PC-9 (cell line): ENCODE data around the gene HBS1L. TPM values are rescaled to one million over a fixed set of nuclear protein-coding genes. Genes with fewer than 3 reads are reported as not detected.

Experiments
- BruUV-seq: library from RNA; stranded (reverse); fragments of 400-500 nt; replicated peaks from 2 replicates; lab custom pipeline; 2021; lab: Mats Ljungman, UMichigan
- CTCF ChIA-PET: fragments of 300-600 bp; sonication (Branson Sonifier 250); formaldehyde crosslinking; loops from one replicate; lab custom pipeline; 2022; ENCODE audit warnings: antibody characterized with exemption; lab: Charles Lee
- POLR2A ChIA-PET: fragments of 300-600 bp; sonication (Branson Sonifier 250); formaldehyde crosslinking; loops from one replicate; lab custom pipeline; 2022; ENCODE audit warnings: antibody characterized with exemption; ENCODE audit not compliant: unreplicated experiment; lab: Charles Lee
- DNase-seq, 2 experiments: peaks; one replicate each; pipeline versions ENCODE4 v3.0.0 to v3.0.0-alpha.2; 2015 to 2022; ENCODE audit warnings: mixed read lengths in 1 of 2
- H2AFZ ChIP-seq: fragments of 200-600 bp; sonication (generic); 2 replicates; pipeline ENCODE4 v1.8.1; 2017; ENCODE audit warnings: antibody characterized with exemption
- H3F3A ChIP-seq: fragments of 200-600 bp; sonication (generic); 2 replicates; pipeline ENCODE4 v1.8.1; 2017; ENCODE audit warnings: antibody characterized with exemption, mild to moderate bottlenecking, low read depth; ENCODE audit not compliant: insufficient read depth
- H3K27ac ChIP-seq: fragments of 200-600 bp; sonication (generic); 2 replicates; pipeline ENCODE4 v1.6.1; 2016; ENCODE audit warnings: mixed run types
- H3K27me3 ChIP-seq: fragments of 200-600 bp; sonication (generic); 2 replicates; pipeline ENCODE4 v1.6.1; 2016; ENCODE audit warnings: low read depth, mixed run types; ENCODE audit not compliant: insufficient read depth
- H3K36me3 ChIP-seq: fragments of 200-600 bp; sonication (generic); 2 replicates; pipeline ENCODE4 v1.6.1; 2016; ENCODE audit warnings: low read depth, mixed run types
- H3K4me1 ChIP-seq: fragments of 200-600 bp; sonication (generic); replicated peaks from 2 replicates; pipeline ENCODE4 v1.6.1; 2016; ENCODE audit warnings: mixed run types; ENCODE audit not compliant: insufficient read depth
- H3K4me2 ChIP-seq: fragments of 200-600 bp; sonication (generic); 2 replicates; pipeline ENCODE4 v1.6.1; 2017; ENCODE audit warnings: mixed run types
- H3K4me3 ChIP-seq: fragments of 200-600 bp; sonication (generic); 2 replicates; pipeline ENCODE4 v1.6.1; 2016; ENCODE audit warnings: mixed run types
- H3K79me2 ChIP-seq: fragments of 200-600 bp; sonication (generic); 2 replicates; pipeline ENCODE4 v1.6.1; 2017; ENCODE audit warnings: low read depth, mixed run types
- H3K9me2 ChIP-seq: fragments of 200-600 bp; sonication (generic); 2 replicates; pipeline ENCODE4 v1.8.1; 2017; ENCODE audit warnings: mild to moderate bottlenecking; ENCODE audit not compliant: insufficient read depth
- H3K9me3 ChIP-seq: fragments of 200-600 bp; sonication (generic); 2 replicates; pipeline ENCODE4 v1.8.1; 2016; ENCODE audit warnings: low read depth; ENCODE audit not compliant: insufficient read depth
- H4K20me1 ChIP-seq: fragments of 200-600 bp; sonication (generic); 2 replicates; pipeline ENCODE4 v1.8.1; 2017; ENCODE audit not compliant: insufficient read depth
- EZH2 ChIP-seq: fragments of 200-600 bp; sonication (generic); IDR thresholded peaks from 2 replicates; pipeline ENCODE4 v1.8.0; 2017; ENCODE audit warnings: antibody characterized with exemption, low read depth
- intact Hi-C: fragments of 100-400 bp; cut with micrococcal nuclease; formaldehyde crosslinking; loops from one replicate; pipeline ENCODE4 v1.10.0; 2022; ENCODE audit not compliant: unreplicated experiment
- total RNA-seq: library from RNA; stranded (reverse); gene quantifications from 2 replicates; pipeline ENCODE4 v1.2.3, GENCODE V29; 2021
- TF ChIP-seq, protein P1 (sequence below): fragments of 200-600 bp; sonication (generic); conservative IDR thresholded peaks from 2 replicates; pipeline ENCODE4 v1.6.1; 2017; ENCODE audit warnings: mixed run types, antibody characterized with exemption, mild to moderate bottlenecking, moderate library complexity

HBS1L gene
- total RNA-seq, 1 experiment from 2014 or later, result 84.4 TPM

DNA sequence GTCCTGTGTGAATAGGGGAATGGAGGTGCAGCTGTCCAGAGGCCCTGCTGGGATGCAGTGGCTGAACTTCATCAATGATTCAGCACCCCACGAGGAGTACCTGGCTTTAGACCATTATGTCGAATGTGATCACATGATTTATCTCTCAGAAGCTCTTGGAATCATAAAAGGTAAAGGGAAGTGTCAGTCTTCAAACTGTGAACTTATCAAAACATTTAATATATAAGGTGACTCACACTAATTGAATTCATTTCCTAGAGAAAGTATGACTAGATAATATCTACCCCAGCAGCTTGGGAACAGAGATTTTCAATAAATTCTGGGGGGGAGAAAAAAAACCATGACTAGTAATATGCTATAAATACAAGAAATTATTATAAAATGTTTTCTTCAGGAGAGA, 134.2 kb downstream of the HBS1L start:
- Histone ChIP-seq H3K4me2 (no peak overlapping the region), H3K36me3 (no peaks in the 10 kb centered on the region), H3K4me1 (0 out of 2 replicates have a peak, but pooled peaks cover 5% of the 10 kb centered on the region), H3K27me3 (no peaks in the 10 kb centered on the region), H3F3A (no peaks in the 10 kb centered on the region), H3K27ac (no peak overlapping the region), H3K9me3 (no peaks in the 10 kb centered on the region), H3K9me2 (no peaks in the 10 kb centered on the region), H4K20me1 (no peaks in the 10 kb centered on the region), H3K4me3 (no peak overlapping the region), H3K79me2 (no peaks in the 10 kb centered on the region), H2AFZ (no peak overlapping the region)
- ChIA-PET POLR2A (no interaction called here), CTCF (no interaction called here)
- TF ChIP-seq, protein P1, sequence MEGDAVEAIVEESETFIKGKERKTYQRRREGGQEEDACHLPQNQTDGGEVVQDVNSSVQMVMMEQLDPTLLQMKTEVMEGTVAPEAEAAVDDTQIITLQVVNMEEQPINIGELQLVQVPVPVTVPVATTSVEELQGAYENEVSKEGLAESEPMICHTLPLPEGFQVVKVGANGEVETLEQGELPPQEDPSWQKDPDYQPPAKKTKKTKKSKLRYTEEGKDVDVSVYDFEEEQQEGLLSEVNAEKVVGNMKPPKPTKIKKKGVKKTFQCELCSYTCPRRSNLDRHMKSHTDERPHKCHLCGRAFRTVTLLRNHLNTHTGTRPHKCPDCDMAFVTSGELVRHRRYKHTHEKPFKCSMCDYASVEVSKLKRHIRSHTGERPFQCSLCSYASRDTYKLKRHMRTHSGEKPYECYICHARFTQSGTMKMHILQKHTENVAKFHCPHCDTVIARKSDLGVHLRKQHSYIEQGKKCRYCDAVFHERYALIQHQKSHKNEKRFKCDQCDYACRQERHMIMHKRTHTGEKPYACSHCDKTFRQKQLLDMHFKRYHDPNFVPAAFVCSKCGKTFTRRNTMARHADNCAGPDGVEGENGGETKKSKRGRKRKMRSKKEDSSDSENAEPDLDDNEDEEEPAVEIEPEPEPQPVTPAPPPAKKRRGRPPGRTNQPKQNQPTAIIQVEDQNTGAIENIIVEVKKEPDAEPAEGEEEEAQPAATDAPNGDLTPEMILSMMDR, result no peak
- TF ChIP-seq EZH2, result no peak
- DNase-seq, result peak in 1 of 2 experiments; percentile 67
- BruUV-seq, result no TSS peak
- intact Hi-C loops, result no loop called here

DNA sequence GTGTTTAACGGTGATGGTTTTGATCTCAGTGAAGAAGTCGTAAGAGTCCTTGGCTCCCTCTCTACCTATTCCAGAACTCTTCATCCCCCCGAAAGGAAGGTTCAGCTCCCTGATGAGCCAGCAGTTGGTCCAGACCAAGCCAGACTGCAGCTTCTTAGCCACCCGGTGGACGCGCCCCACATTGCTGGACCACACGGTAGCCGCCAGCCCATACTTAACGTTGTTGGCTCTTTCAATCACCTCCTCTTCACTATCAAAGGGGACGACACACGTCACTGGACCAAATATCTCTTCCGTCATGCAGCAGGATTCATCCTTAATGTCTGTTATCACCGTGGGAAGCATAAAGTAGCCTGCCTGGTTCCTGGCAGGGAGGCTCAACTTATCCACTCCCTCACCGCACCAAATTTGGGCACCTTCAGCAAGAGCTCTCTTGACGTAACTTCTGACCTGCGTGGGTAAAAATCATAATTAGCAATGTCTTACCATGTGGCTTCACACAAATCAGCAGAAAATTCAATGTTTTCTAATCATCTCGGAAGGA, 136.1 kb downstream of the HBS1L start:
- BruUV-seq, result no TSS peak
- H3K9me2 ChIP-seq, result no peaks in the 10 kb centered on the region
- TF ChIP-seq, protein P1, result no peak
- TF ChIP-seq EZH2, result no peak
- no peak for DNase-seq
- H3K4me1 ChIP-seq, result 0 out of 2 replicates have a peak, but pooled peaks cover 5% of the 10 kb centered on the region
- no peak overlapping the region for H2AFZ ChIP-seq
- H3K36me3 ChIP-seq, result no peaks in the 10 kb centered on the region
- H3K27ac ChIP-seq, result no peak overlapping the region
- no peaks in the 10 kb centered on the region for H3K27me3 ChIP-seq
- no peak overlapping the region for H3K4me3 ChIP-seq
- no peaks in the 10 kb centered on the region for H3K79me2 ChIP-seq
- no peaks in the 10 kb centered on the region for H3F3A ChIP-seq
- intact Hi-C loops, result no loop called here
- no peaks in the 10 kb centered on the region for H4K20me1 ChIP-seq
- no peak overlapping the region for H3K4me2 ChIP-seq
- ChIA-PET POLR2A (interaction anchor here (0.6 to 1.0 kb wide), 2 partner anchors 10 to 1191 kb away, joined by 3 to 8 read pairs; no protein-coding TSS in a partner anchor), CTCF (no interaction called here)
- no peaks in the 10 kb centered on the region for H3K9me3 ChIP-seq

DNA sequence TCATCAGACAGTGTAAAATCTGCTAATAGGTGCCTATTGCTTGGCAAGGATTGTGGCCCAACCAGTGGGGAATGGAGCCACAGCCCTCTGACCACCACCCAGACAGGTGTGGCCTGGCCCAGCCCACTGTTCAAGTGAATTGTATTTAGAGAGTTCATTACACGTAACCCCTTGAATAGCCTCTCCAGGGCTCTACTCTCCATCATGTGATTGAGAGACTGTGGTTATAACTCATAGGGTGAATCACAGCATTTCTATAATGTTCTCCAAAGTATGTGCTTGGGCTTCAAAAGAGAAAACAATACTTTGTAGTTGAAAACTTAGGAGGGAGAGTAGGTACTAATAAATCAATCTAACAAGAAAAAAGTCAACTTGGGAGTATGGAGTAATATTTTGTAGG, 143.1 kb downstream of the HBS1L start:
- no peak overlapping the region for H2AFZ ChIP-seq
- H3K27me3 ChIP-seq, result no peaks in the 10 kb centered on the region
- H3F3A ChIP-seq, result no peaks in the 10 kb centered on the region
- no peaks in the 10 kb centered on the region for H4K20me1 ChIP-seq
- peak in 1 of 2 experiments; percentile 4 for DNase-seq
- no TSS peak for BruUV-seq
- TF ChIP-seq, protein P1, result no peak
- TF ChIP-seq EZH2, result no peak
- no peak overlapping the region for H3K4me2 ChIP-seq
- intact Hi-C loops, result no loop called here
- H3K27ac ChIP-seq, result no peak overlapping the region
- H3K9me3 ChIP-seq, result no peaks in the 10 kb centered on the region
- CTCF ChIA-PET, result no interaction called here
- H3K36me3 ChIP-seq, result no peaks in the 10 kb centered on the region
- H3K79me2 ChIP-seq, result no peaks in the 10 kb centered on the region
- H3K4me3 ChIP-seq, result no peak overlapping the region
- no peaks in the 10 kb centered on the region for H3K9me2 ChIP-seq
- POLR2A ChIA-PET, result no interaction called here
- H3K4me1 ChIP-seq, result 0 out of 2 replicates have a peak, but pooled peaks cover 8% of the 10 kb centered on the region
